ENCODE measurements around the gene MYG1.

DNA sequence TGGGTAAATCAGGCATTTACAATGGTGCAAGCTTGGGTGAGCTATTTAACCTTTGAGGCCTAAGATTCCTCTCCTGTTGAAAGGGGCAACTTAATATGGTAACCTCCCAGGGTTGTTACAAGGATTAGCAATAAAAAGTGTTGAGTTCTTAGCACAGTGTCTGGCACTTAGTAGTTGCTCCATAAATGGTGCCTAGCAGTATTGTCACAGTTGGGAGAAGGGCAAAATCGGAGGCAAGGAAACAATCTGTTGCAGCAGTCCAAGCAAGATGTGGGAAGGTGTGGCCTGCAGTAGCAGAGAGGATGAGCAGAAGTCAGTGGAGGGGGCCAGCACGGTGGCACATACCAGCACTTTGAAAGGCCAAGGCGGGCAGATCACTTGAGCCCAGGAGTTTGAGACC lies 44.0 kb downstream of the MYG1 start:
- TF ChIP-seq, protein P1, sequence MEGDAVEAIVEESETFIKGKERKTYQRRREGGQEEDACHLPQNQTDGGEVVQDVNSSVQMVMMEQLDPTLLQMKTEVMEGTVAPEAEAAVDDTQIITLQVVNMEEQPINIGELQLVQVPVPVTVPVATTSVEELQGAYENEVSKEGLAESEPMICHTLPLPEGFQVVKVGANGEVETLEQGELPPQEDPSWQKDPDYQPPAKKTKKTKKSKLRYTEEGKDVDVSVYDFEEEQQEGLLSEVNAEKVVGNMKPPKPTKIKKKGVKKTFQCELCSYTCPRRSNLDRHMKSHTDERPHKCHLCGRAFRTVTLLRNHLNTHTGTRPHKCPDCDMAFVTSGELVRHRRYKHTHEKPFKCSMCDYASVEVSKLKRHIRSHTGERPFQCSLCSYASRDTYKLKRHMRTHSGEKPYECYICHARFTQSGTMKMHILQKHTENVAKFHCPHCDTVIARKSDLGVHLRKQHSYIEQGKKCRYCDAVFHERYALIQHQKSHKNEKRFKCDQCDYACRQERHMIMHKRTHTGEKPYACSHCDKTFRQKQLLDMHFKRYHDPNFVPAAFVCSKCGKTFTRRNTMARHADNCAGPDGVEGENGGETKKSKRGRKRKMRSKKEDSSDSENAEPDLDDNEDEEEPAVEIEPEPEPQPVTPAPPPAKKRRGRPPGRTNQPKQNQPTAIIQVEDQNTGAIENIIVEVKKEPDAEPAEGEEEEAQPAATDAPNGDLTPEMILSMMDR (conservative IDR thresholded peaks at IDR 0.05 in 1 of 2, IDR thresholded peaks at IDR 0.05 in 1 of 2; ENCODE audit: extremely low read depth in 1 of 2, insufficient read depth in 1 of 2, low read depth in 1 of 2, low read length in 2 of 2): no peak
- TF ChIP-seq EZH2 (IDR thresholded peaks at IDR 0.05; ENCODE audit: borderline replicate concordance, low read length): no peak
